Liver (tissue), 9 donors: ENCODE data around the gene ZBTB21. TPM values are rescaled to one million over a fixed set of nuclear protein-coding genes. Genes with fewer than 3 reads are reported as not detected.
"Not testable (repeated sequence)": the region's sequence is repeated elsewhere in the genome, so short reads cannot be mapped to it uniquely, and the experiment has no call there.

Source experiments
- DNase-seq: peaks from one replicate; pipeline ENCODE4 v3.0.0-alpha.2; 2017; ENCODE audit warnings: low spot score
- H3K27ac ChIP-seq, 2 donors: one replicate each; pipeline ENCODE4 v1.7.0; 2013; ENCODE audit warnings: inconsistent platforms in 2 of 2, low read length in 2 of 2, control low read depth in 1 of 2, low read depth in 1 of 2, mild to moderate bottlenecking in 1 of 2
- H3K27me3 ChIP-seq, 4 donors: one replicate each; pipeline versions ENCODE4 v1.6.1 to v1.7.0; 2013; ENCODE audit warnings: low read length in 3 of 4, inconsistent platforms in 1 of 4, mild to moderate bottlenecking in 1 of 4, moderate library complexity in 1 of 4; ENCODE audit not compliant: control insufficient read depth in 4 of 4, insufficient read depth in 4 of 4
- H3K36me3 ChIP-seq, 4 donors: one replicate each; pipeline versions ENCODE4 v1.6.1 to v1.7.0; 2013; ENCODE audit warnings: low read length in 3 of 4, mild to moderate bottlenecking in 3 of 4, low read depth in 1 of 4, moderate library complexity in 1 of 4; ENCODE audit not compliant: control insufficient read depth in 4 of 4, insufficient read depth in 3 of 4
- H3K4me1 ChIP-seq, 4 donors: one replicate each; pipeline versions ENCODE4 v1.6.1 to v1.7.0; 2013; ENCODE audit warnings: low read length in 3 of 4, mild to moderate bottlenecking in 3 of 4, moderate library complexity in 1 of 4; ENCODE audit not compliant: control insufficient read depth in 4 of 4, insufficient read depth in 4 of 4
- H3K4me3 ChIP-seq, 3 donors: one replicate each; pipeline versions ENCODE4 v1.6.1 to v1.7.0; 2013; ENCODE audit warnings: low read length in 3 of 3, control low read depth in 1 of 3, low read depth in 1 of 3, mild to moderate bottlenecking in 1 of 3
- H3K9ac ChIP-seq, 2 donors: one replicate each; pipeline ENCODE4 v1.7.0; 2013; ENCODE audit warnings: low read length in 2 of 2, mild to moderate bottlenecking in 2 of 2, moderate library complexity in 2 of 2, control low read depth in 1 of 2, low read depth in 1 of 2
- H3K9me3 ChIP-seq, 4 donors: one replicate each; pipeline versions ENCODE4 v1.6.1 to v1.7.0; 2013; ENCODE audit warnings: low read length in 3 of 4; ENCODE audit not compliant: control insufficient read depth in 4 of 4
- ATF3 ChIP-seq: IDR thresholded peaks from 2 replicates; pipeline ENCODE4 v1.6.1; 2016; ENCODE audit warnings: antibody characterized with exemption
- CTCF ChIP-seq: fragments of 150-350 bp; IDR thresholded peaks from 2 replicates; pipeline ENCODE4 v1.5.1; 2017; ENCODE audit warnings: improper control_type of control experiment, low read depth, low read length; ENCODE audit not compliant: missing input control
- EGR1 ChIP-seq, 2 donors: IDR thresholded peaks; 2 replicates each; pipeline ENCODE4 v1.6.1; 2016 to 2018; ENCODE audit warnings: antibody characterized with exemption in 2 of 2, low read depth in 2 of 2
- FOXA1 ChIP-seq: IDR thresholded peaks from 2 replicates; pipeline ENCODE4 v1.6.1; 2016; ENCODE audit warnings: antibody characterized with exemption
- GABPA ChIP-seq, 2 donors: IDR thresholded peaks in 1 of 2; conservative IDR thresholded peaks in 1 of 2; 2 replicates each; pipeline ENCODE4 v1.6.1; 2016; ENCODE audit warnings: antibody characterized with exemption in 2 of 2, mild to moderate bottlenecking in 1 of 2, moderate library complexity in 1 of 2
- HNF4A ChIP-seq, 2 donors: conservative IDR thresholded peaks; 2 replicates each; pipeline ENCODE4 v1.6.1; 2016; ENCODE audit warnings: antibody characterized with exemption in 2 of 2, mild to moderate bottlenecking in 2 of 2
- HNF4G ChIP-seq: IDR thresholded peaks from 2 replicates; pipeline ENCODE4 v1.6.1; 2016; ENCODE audit warnings: antibody characterized with exemption
- JUND ChIP-seq, 2 donors: IDR thresholded peaks; 2 replicates each; pipeline ENCODE4 v1.6.1; 2016; ENCODE audit warnings: antibody characterized with exemption in 2 of 2
- MAX ChIP-seq: IDR thresholded peaks from 2 replicates; pipeline ENCODE4 v1.6.1; 2016; ENCODE audit warnings: antibody characterized with exemption
- NR2F2 ChIP-seq: IDR thresholded peaks from 2 replicates; pipeline ENCODE4 v1.6.1; 2016; ENCODE audit warnings: antibody characterized with exemption
- RAD21 ChIP-seq, 2 donors: IDR thresholded peaks; 2 replicates each; pipeline ENCODE4 v1.6.1; 2016; ENCODE audit warnings: antibody characterized with exemption in 2 of 2, mild to moderate bottlenecking in 2 of 2
- REST ChIP-seq: IDR thresholded peaks from 2 replicates; pipeline ENCODE4 v1.6.1; 2016; ENCODE audit warnings: antibody characterized with exemption, mild to moderate bottlenecking
- RXRA ChIP-seq, 2 donors: IDR thresholded peaks; 2 replicates each; pipeline ENCODE4 v1.6.1; 2017 to 2018; ENCODE audit warnings: antibody characterized with exemption in 2 of 2, mild to moderate bottlenecking in 1 of 2
- SP1 ChIP-seq: IDR thresholded peaks from 2 replicates; pipeline ENCODE4 v1.6.1; 2018; ENCODE audit warnings: antibody characterized with exemption, mild to moderate bottlenecking
- ZBTB33 ChIP-seq: IDR thresholded peaks from 2 replicates; pipeline ENCODE4 v1.6.1; 2016; ENCODE audit warnings: antibody characterized with exemption
- WGBS: extraction: QIAGEN DNeasy Blood & Tissue Kit; methylation state at CpG from one replicate; pipeline ENCODE4 v1.1.7; 2013; 5-methylcytosine and 5-hydroxymethylcytosine counted together
- polyA plus RNA-seq, 2 donors: library from polyadenylated mRNA; stranded (reverse) in 1 of 2; unstranded in 1 of 2; fragments of 200-250 nt in 1 of 2; fragments of >200 nt in 1 of 2; fragmentation: Nextera tagmentation in 1 of 2; extraction: Ambion mirVana in 1 of 2; gene quantifications; one replicate each; pipeline versions ENCODE4 v1.2.1 to v1.2.3, GENCODE V29; 2013 to 2015
- total RNA-seq, 2 donors: library from RNA; depleted of rRNA; stranded (reverse); fragments of >200 nt; gene quantifications; one replicate each; pipeline ENCODE4 v1.2.3, GENCODE V29; 2014
- donor health status: healthy.
- donor health status: healthy.
- donor health status: healthy.
- donor health status: healthy.
- donor health status: healthy.

The ZBTB21 gene
- total and polyA plus RNA-seq, 4 donors = 3.1 to 14.1 (median 4.0) TPM

GRCh38 chr21:41995577-41995976 lies 14.6 kb downstream of the ZBTB21 start:
- no peak for TF ChIP-seq ATF3
- TF ChIP-seq HNF4A (conservative IDR thresholded peaks at IDR 0.05) = no peak
- TF ChIP-seq GABPA (IDR thresholded peaks at IDR 0.05 in 1 of 2, conservative IDR thresholded peaks at IDR 0.05 in 1 of 2) = no peak
- TF ChIP-seq CTCF = no peak
- no peak for TF ChIP-seq RXRA (IDR thresholded peaks at IDR 0.05)
- TF ChIP-seq EGR1 (IDR thresholded peaks at IDR 0.05; ENCODE audit: low read depth in 2 of 2) = no peak
- TF ChIP-seq FOXA1 = no peak
- no peak for TF ChIP-seq MAX
- no peak for TF ChIP-seq JUND (IDR thresholded peaks at IDR 0.05)
- no peak for TF ChIP-seq REST
- no peak for TF ChIP-seq HNF4G
- no peak for TF ChIP-seq ZBTB33
- TF ChIP-seq SP1 = no peak
- TF ChIP-seq RAD21 (IDR thresholded peaks at IDR 0.05) = no peak
- no peak for TF ChIP-seq NR2F2
- no peak for DNase-seq
- no peaks in the 10 kb centered on the region for H3K4me1 ChIP-seq
- no peaks in the 10 kb centered on the region for H3K9me3 ChIP-seq
- peaks cover 13 to 51% (median 33%) of the 10 kb centered on the region in 4 donors for H3K36me3 ChIP-seq
- WGBS = 98% methylated on average over 3 of the region's 3 CpGs
- no peak overlapping the region for H3K27ac ChIP-seq
- no peak overlapping the region for H3K9ac ChIP-seq
- no peak overlapping the region for H3K4me3 ChIP-seq
- H3K27me3 ChIP-seq = no peaks in the 10 kb centered on the region

- not testable (repeated sequence) for H3K27me3 ChIP-seq, H3K27ac ChIP-seq, H3K4me1 ChIP-seq, H3K4me3 ChIP-seq, H3K9ac ChIP-seq, H3K9me3 ChIP-seq, DNase-seq
- WGBS = 93% methylated on average over 5 of the region's 5 CpGs
- peaks cover 13 to 44% (median 30%) of the 10 kb centered on the region in 4 donors for H3K36me3 ChIP-seq
These were observed 15.5 kb downstream of the ZBTB21 start for GRCh38 chr21:41994613-41995012.
